GM23338 (cell line): ENCODE results near the gene MATN1.

Source experiments
- CREB1 ChIP-seq: fragments of 250-450 bp; sonication (Bioruptor Pico); IDR thresholded peaks from 2 replicates; pipeline ENCODE4 v1.5.0; 2020; ENCODE audit warnings: low read depth, mild to moderate bottlenecking, moderate library complexity
- CTCF ChIP-seq, 2 experiments: fragments of 200-600 bp in 1 of 2; sonication (generic) in 1 of 2; conservative IDR thresholded peaks; 2 replicates each; pipeline versions ENCODE4 v1.5.1 to v1.6.1; 2016 to 2017; ENCODE audit warnings: antibody characterized with exemption in 2 of 2, low read depth in 2 of 2, mild to moderate bottlenecking in 2 of 2, moderate library complexity in 1 of 2
- EZH2 ChIP-seq: fragments of 200-600 bp; sonication (generic); IDR thresholded peaks from one replicate; pipeline ENCODE4 v1.8.0; 2017; ENCODE audit warnings: antibody characterized with exemption, mild to moderate bottlenecking, low read depth; ENCODE audit not compliant: unreplicated experiment
- EZH2phosphoT487 ChIP-seq: fragments of 200-600 bp; sonication (generic); IDR thresholded peaks from one replicate; pipeline ENCODE4 v1.8.1; 2018; ENCODE audit warnings: antibody characterized with exemption; ENCODE audit not compliant: unreplicated experiment
- POLR2AphosphoS5 ChIP-seq: IDR thresholded peaks from 2 replicates; pipeline ENCODE4 v1.6.1; 2016; ENCODE audit warnings: antibody characterized with exemption, low read depth
- ZNF331 ChIP-seq: fragments of 250-450 bp; sonication (Bioruptor Pico); IDR thresholded peaks from 2 replicates; pipeline ENCODE4 v1.5.0; 2020; ENCODE audit warnings: low read depth, mild to moderate bottlenecking, moderate library complexity
- TF ChIP-seq, protein P1 (sequence below): IDR thresholded peaks from one replicate; pipeline ENCODE4 v1.6.1; 2018; ENCODE audit warnings: antibody characterized with exemption; ENCODE audit not compliant: unreplicated experiment
- TF ChIP-seq, protein P2 (sequence below): IDR thresholded peaks from 2 replicates; pipeline ENCODE4 v1.6.1; 2016; ENCODE audit warnings: antibody characterized with exemption

DNA sequence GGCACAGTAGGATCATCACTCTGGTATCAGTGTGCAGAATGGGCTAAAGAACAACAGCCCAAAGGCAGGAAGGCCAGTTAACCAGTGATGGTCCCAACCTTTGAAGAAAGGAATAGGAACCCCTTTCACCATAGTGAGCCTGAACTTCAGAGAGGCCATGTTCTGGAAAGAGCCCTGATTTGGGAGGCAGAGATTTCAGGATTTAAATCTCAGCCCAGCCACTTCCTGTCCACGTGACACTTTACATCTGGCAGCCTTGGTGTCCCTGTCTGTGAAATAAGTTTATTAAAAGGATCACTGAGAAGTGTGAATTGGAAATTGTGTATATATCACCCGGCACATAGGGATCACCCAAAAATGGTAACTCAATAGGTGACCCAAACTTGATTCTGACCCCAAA, 13.0 kb downstream of the MATN1 start:
- TF ChIP-seq CTCF (conservative IDR thresholded peaks at IDR 0.05; ENCODE audit: low read depth in 2 of 2) (no peak), CREB1 (CRISPR knock-in tag) (no peak), POLR2AphosphoS5 (no peak), EZH2 (no peak), EZH2phosphoT487 (no peak), ZNF331 (no peak)
- TF ChIP-seq, protein P1, sequence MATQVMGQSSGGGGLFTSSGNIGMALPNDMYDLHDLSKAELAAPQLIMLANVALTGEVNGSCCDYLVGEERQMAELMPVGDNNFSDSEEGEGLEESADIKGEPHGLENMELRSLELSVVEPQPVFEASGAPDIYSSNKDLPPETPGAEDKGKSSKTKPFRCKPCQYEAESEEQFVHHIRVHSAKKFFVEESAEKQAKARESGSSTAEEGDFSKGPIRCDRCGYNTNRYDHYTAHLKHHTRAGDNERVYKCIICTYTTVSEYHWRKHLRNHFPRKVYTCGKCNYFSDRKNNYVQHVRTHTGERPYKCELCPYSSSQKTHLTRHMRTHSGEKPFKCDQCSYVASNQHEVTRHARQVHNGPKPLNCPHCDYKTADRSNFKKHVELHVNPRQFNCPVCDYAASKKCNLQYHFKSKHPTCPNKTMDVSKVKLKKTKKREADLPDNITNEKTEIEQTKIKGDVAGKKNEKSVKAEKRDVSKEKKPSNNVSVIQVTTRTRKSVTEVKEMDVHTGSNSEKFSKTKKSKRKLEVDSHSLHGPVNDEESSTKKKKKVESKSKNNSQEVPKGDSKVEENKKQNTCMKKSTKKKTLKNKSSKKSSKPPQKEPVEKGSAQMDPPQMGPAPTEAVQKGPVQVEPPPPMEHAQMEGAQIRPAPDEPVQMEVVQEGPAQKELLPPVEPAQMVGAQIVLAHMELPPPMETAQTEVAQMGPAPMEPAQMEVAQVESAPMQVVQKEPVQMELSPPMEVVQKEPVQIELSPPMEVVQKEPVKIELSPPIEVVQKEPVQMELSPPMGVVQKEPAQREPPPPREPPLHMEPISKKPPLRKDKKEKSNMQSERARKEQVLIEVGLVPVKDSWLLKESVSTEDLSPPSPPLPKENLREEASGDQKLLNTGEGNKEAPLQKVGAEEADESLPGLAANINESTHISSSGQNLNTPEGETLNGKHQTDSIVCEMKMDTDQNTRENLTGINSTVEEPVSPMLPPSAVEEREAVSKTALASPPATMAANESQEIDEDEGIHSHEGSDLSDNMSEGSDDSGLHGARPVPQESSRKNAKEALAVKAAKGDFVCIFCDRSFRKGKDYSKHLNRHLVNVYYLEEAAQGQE = no peak
- TF ChIP-seq, protein P2, sequence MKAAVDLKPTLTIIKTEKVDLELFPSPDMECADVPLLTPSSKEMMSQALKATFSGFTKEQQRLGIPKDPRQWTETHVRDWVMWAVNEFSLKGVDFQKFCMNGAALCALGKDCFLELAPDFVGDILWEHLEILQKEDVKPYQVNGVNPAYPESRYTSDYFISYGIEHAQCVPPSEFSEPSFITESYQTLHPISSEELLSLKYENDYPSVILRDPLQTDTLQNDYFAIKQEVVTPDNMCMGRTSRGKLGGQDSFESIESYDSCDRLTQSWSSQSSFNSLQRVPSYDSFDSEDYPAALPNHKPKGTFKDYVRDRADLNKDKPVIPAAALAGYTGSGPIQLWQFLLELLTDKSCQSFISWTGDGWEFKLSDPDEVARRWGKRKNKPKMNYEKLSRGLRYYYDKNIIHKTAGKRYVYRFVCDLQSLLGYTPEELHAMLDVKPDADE = no peak
